ENCODE measurements around the gene CARMIL3.

The CARMIL3 gene

GRCh38 chr14:24067133-24068082, 15.6 kb downstream of the CARMIL3 start:
- Mint-ChIP-seq H3K36me3 (ENCODE audit: low read depth) (no peaks in the 10 kb centered on the region), H3K9me3 (no peaks in the 10 kb centered on the region), H3K27me3 (ENCODE audit: low read depth) (peaks cover 30% of the 10 kb centered on the region), H3K27ac (no peak overlapping the region), H3K4me1 (no peaks in the 10 kb centered on the region), H3K4me3 (no peak overlapping the region)
- no peak for TF ChIP-seq CTCF (IDR thresholded peaks at IDR 0.05; ENCODE audit: unreplicated experiment in 3 of 3)

- Mint-ChIP-seq H3K27ac (no peak overlapping the region), H3K27me3 (ENCODE audit: low read depth) (peaks cover 30% of the 10 kb centered on the region), H3K36me3 (ENCODE audit: low read depth) (no peaks in the 10 kb centered on the region), H3K9me3 (no peaks in the 10 kb centered on the region), H3K4me3 (no peak overlapping the region), H3K4me1 (no peaks in the 10 kb centered on the region)
- TF ChIP-seq CTCF (IDR thresholded peaks at IDR 0.05; ENCODE audit: unreplicated experiment in 3 of 3), result no peak
Measured at GRCh38 chr14:24068711-24069410, 17.1 kb downstream of the CARMIL3 start.

- Mint-ChIP-seq H3K9me3 (no peaks in the 10 kb centered on the region), H3K4me3 (no peak overlapping the region), H3K36me3 (ENCODE audit: low read depth) (no peaks in the 10 kb centered on the region), H3K4me1 (no peaks in the 10 kb centered on the region), H3K27me3 (ENCODE audit: low read depth) (peaks cover 30% of the 10 kb centered on the region), H3K27ac (no peak overlapping the region)
- TF ChIP-seq CTCF (IDR thresholded peaks at IDR 0.05; ENCODE audit: unreplicated experiment in 3 of 3), result no peak
Measured at GRCh38 chr14:24069411-24069735, 17.6 kb downstream of the CARMIL3 start.

GRCh38 chr14:24070285-24071143, 18.7 kb downstream of the CARMIL3 start:
- Mint-ChIP-seq H3K27ac (no peak overlapping the region), H3K27me3 (ENCODE audit: low read depth) (peaks cover 26% of the 10 kb centered on the region), H3K9me3 (no peaks in the 10 kb centered on the region), H3K36me3 (ENCODE audit: low read depth) (no peaks in the 10 kb centered on the region), H3K4me1 (no peaks in the 10 kb centered on the region), H3K4me3 (no peak overlapping the region)
- no peak for TF ChIP-seq CTCF (IDR thresholded peaks at IDR 0.05; ENCODE audit: unreplicated experiment in 3 of 3)

GRCh38 chr14:24071144-24071697, 19.4 kb downstream of the CARMIL3 start, which contains the start of gene CPNE6:
TSS of gene CPNE6 (plus strand) at chr14:24071562. CDS start at chr14:24072937, 1,375 bp downstream.
- H3K36me3 Mint-ChIP-seq (ENCODE audit: low read depth), result no peaks in the 10 kb centered on the region
- no peak for TF ChIP-seq CTCF (IDR thresholded peaks at IDR 0.05; ENCODE audit: unreplicated experiment in 3 of 3)
- no peaks in the 10 kb centered on the region for H3K9me3 Mint-ChIP-seq
- no peak within 1 kb of the TSS for H3K4me3 Mint-ChIP-seq
- H3K27me3 Mint-ChIP-seq (ENCODE audit: low read depth), result peaks cover 25% of the 10 kb centered on the region
- no peak within 1 kb of the TSS for H3K27ac Mint-ChIP-seq
- no peaks in the 10 kb centered on the region for H3K4me1 Mint-ChIP-seq

Data from nephron (organoid).